Measurements from ENCODE around the gene CYP4F22.
A peak's percentile ranks its signal among the peaks of the same experiment; 100 is the strongest.

The CYP4F22 gene

DNA sequence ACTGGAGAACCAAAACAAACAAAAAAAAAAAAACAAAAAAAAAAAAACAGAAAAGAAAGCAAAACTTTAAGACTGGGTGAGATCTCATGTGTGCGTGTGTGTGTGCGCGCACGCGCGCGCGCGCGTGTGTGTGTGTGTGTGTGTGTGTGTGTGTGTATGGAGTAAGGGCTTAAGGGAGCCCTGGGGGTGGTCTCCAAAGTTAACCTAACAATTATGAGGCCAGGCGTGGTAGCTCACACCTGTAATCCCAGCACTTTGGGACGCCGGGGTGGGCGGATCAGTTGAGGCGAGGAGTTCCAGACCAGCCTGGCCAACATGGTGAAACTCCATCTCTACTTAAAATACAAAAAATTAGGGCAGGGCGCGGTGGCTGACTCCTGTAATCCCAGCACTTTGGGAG lies 46.7 kb downstream of the CYP4F22 start:
- DNase-seq (ENCODE audit: low spot score) = no peak
- no peak overlapping the region for H3K27ac ChIP-seq
- TF ChIP-seq, protein P1, sequence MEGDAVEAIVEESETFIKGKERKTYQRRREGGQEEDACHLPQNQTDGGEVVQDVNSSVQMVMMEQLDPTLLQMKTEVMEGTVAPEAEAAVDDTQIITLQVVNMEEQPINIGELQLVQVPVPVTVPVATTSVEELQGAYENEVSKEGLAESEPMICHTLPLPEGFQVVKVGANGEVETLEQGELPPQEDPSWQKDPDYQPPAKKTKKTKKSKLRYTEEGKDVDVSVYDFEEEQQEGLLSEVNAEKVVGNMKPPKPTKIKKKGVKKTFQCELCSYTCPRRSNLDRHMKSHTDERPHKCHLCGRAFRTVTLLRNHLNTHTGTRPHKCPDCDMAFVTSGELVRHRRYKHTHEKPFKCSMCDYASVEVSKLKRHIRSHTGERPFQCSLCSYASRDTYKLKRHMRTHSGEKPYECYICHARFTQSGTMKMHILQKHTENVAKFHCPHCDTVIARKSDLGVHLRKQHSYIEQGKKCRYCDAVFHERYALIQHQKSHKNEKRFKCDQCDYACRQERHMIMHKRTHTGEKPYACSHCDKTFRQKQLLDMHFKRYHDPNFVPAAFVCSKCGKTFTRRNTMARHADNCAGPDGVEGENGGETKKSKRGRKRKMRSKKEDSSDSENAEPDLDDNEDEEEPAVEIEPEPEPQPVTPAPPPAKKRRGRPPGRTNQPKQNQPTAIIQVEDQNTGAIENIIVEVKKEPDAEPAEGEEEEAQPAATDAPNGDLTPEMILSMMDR (conservative IDR thresholded peaks at IDR 0.05; ENCODE audit: low read depth) = no peak
- ChIA-PET POLR2A (ENCODE audit: low non-redundant PET) (interaction anchor here (0.6 to 0.7 kb wide), 2 partner anchors 69 to 135 kb away, joined by 4 to 5 read pairs; no protein-coding TSS in a partner anchor), CTCF (no interaction called here)

DNA sequence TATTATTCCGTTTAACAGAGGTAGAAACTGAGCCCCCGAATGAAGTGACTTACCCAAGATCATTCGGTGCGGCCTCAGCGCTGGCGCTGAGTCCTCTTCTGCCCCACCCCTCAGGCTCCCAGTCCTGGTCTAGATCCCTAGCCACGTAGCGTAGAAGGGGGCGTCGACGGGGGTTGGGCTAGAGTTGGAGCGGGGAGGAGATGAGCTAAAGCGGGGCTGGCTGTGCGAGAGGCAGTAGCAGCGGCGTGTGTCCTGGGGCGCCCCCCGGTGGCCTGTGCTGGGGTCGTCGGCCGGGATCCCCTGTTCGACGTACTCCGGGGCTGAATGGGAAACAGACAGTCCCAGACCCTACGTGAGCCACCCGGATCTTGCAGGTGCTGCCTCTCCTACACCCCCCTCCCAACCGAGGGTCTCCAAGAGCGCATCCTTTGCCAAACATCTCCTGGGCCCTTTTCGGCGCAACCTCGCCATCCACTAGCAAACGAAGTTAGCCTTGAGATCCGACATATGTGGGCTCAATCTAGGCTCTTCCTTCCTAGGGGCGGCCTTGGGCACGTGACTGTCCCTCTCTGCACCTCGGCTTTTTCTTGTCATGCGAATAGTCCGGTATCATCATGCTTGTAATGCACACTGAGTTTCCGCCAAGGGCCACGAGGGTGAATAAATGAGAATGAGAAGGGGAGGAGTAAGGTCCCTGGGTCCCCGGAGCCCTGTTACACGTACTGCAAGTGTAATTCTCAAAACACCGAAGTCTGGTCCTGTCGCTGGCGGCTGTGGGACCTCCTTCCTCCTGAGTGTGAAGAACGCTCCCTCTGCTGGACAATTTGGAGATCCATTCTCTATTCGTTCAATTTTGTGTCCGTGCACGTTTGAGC lies 47.7 kb downstream of the CYP4F22 start:
- TF ChIP-seq, protein P1 (conservative IDR thresholded peaks at IDR 0.05; ENCODE audit: low read depth) = peak; percentile 89
- peak overlapping the region; percentile 46 for H3K27ac ChIP-seq
- ChIA-PET POLR2A (ENCODE audit: low non-redundant PET) (no interaction called here), CTCF (interaction anchor here (0.6 to 1.1 kb wide), 7 partner anchors 58 to 290 kb away, joined by 3 to 7 read pairs (median 4); partner anchors contain the start of gene AKAP8L)
- DNase-seq (ENCODE audit: low spot score) = peak; percentile 96

DNA sequence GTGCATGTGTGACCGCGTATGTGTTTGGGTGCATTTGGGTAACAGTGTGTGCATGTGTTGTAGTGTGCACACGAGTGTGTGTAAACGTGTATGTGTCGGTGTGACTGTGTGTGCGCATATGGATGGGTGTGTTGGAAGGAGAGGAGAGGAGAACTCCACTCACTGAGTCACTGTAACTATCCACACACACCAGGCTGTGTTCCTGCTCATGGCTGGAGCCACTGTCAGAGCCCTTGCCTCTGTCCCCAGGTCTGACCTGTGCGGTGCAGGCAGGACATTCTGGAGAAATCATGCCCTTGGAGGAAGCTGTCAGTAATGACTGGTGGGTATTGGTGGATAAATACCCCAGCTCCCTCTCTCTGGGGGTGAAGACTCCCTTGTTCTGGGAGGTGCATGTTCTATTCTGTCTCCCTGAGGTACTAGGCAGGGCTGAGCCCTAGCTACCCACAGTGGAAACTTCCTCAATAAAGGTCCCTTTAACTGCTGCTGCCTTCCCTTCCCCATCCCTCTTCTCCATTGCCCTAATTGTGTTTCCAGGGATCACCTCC lies 48.4 kb downstream of the CYP4F22 start:
- ChIA-PET POLR2A (ENCODE audit: low non-redundant PET) (no interaction called here), CTCF (interaction anchor here (0.6 to 1.1 kb wide), 3 partner anchors 13 to 497 kb away, joined by 3 read pairs; no protein-coding TSS in a partner anchor)
- TF ChIP-seq, protein P1 (conservative IDR thresholded peaks at IDR 0.05; ENCODE audit: low read depth) = peak; percentile 23
- no peak overlapping the region for H3K27ac ChIP-seq
- DNase-seq (ENCODE audit: low spot score) = no peak

DNA sequence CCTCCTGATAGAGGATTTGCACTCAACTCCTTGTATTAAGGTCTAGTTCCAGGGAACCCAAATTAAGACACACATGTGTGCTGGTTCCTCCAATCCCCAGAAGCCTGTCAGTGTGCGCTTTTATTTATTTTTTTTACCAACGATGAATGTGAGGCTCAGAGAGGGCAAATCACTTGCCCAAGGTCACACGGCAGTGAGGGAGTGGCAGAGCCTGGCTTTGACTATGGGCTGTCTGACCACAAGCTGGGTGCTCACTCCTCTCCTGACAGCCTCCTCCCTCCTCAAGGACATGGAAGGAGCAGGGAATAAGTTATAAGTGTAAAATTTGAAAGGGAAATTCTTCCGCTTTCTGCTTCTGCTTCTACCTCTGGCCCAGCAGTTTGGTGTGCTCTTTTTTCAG lies 48.9 kb downstream of the CYP4F22 start:
- DNase-seq (ENCODE audit: low spot score) = no peak
- no peak overlapping the region for H3K27ac ChIP-seq
- CTCF ChIA-PET = interaction anchor here (0.6 to 1.1 kb wide), 3 partner anchors 14 to 497 kb away, joined by 3 read pairs; no protein-coding TSS in a partner anchor
- POLR2A ChIA-PET (ENCODE audit: low non-redundant PET) = no interaction called here
- TF ChIP-seq, protein P1 (conservative IDR thresholded peaks at IDR 0.05; ENCODE audit: low read depth) = no peak

DNA sequence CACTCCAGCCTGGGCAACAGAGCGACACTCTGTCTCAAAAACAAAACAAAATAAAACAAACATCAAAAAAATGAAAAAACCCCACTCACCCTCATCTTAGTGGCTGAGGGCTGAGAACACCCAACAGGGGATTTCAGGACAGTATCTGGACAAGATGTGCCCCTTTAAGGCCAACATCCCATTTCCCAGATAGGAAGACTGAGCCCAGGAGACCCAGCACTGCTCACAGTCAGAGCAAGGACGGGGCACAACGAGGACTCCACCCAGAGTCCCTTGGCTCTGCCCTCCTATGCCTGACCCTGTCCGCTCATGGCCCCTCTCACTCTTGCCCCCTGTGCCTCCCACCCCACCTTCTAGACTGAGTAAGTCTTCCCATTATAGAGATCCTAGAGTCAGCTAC lies 53.8 kb downstream of the CYP4F22 start:
- CTCF ChIA-PET = interaction anchor here (0.7 to 1.5 kb wide), 2 partner anchors 34 to 469 kb away, joined by 3 to 6 read pairs; no protein-coding TSS in a partner anchor
- POLR2A ChIA-PET (ENCODE audit: low non-redundant PET) = interaction anchor here (0.7 kb wide), 1 partner anchor 182 kb away, joined by 3 read pairs; the partner anchor contains the start of gene AKAP8
- TF ChIP-seq, protein P1 (conservative IDR thresholded peaks at IDR 0.05; ENCODE audit: low read depth) = no peak
- no peak overlapping the region for H3K27ac ChIP-seq
- DNase-seq (ENCODE audit: low spot score) = no peak

DNA sequence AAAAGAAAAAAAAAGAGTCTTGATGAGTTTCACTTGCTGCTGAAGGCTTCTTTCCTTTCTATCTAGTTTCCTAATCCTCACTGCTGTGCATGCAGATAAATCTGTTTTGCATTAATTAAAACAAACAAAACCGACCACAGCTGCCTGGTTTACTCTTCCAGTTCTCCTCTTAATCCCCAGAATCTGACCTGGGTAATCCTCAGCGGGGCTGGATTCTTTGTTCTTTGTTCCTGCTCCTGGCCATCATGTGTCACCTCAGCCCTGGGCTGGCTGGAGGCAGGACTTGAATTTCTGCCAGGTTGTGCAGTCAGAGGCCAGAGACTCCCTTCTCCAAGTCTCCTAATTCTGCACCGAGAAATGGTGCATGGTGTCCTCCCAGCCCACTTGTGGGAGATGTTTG lies 54.5 kb downstream of the CYP4F22 start:
- no peak overlapping the region for H3K27ac ChIP-seq
- TF ChIP-seq, protein P1 (conservative IDR thresholded peaks at IDR 0.05; ENCODE audit: low read depth) = no peak
- POLR2A ChIA-PET (ENCODE audit: low non-redundant PET) = interaction anchor here (0.7 kb wide), 1 partner anchor 183 kb away, joined by 3 read pairs; the partner anchor contains the start of gene AKAP8
- no peak for DNase-seq (ENCODE audit: low spot score)
- CTCF ChIA-PET = interaction anchor here (0.6 kb wide), 1 partner anchor 408 kb away, joined by 3 read pairs; no protein-coding TSS in a partner anchor

All from RWPE1 (cell line).